Measurements from ENCODE around the gene UBE3D. TPM values are rescaled to one million over a fixed set of nuclear protein-coding genes. Genes with fewer than 3 reads are reported as not detected.

The UBE3D gene
- total and polyA plus RNA-seq, 2 of the 8 experiments (the other 6 are each of a cell fraction or from before 2014, with no cell fraction given), result 5.7 to 16.3 TPM

- Histone ChIP-seq H4K91ac (replicated peaks; ENCODE audit: insufficient read length, low read length) (no peak overlapping the region), H3K9ac (replicated peaks in 1 of 4; ENCODE audit: extremely low read depth in 1 of 4, low read depth in 3 of 4, low read length in 3 of 4) (no peak overlapping the region), H3K56ac (replicated peaks; ENCODE audit: insufficient read length, low read depth, low read length) (no peak overlapping the region), H3K36me3 (ENCODE audit: control insufficient read depth in 2 of 4, insufficient read depth in 4 of 4, low read length in 3 of 4) (no peaks in the 10 kb centered on the region; a peak in 1 of 8 replicates), H3K18ac (ENCODE audit: extremely low read depth, low read length) (no peak overlapping the region), H3K79me1 (ENCODE audit: low read depth, low read length) (no peaks in the 10 kb centered on the region; the same call in 1 of the 2 replicates), H3K79me2 (ENCODE audit: control insufficient read depth in 1 of 2, insufficient read depth in 2 of 2, low read length in 2 of 2) (peaks cover 0 to 6% of the 10 kb centered on the region in 2 experiments; a peak in 1 of 4 replicates), H3K4me3 (ENCODE audit: extremely low read depth in 1 of 4, insufficient read depth in 2 of 4, low read depth in 3 of 4, low read length in 4 of 4) (no peak overlapping the region), H3K9me3 (ENCODE audit: insufficient read depth in 2 of 2, low read depth in 1 of 2, low read length in 1 of 2) (no peaks in the 10 kb centered on the region), H2BK5ac (ENCODE audit: low read depth, low read length) (no peak overlapping the region), H2BK20ac (ENCODE audit: low read length) (no peak overlapping the region), H4K8ac (ENCODE audit: extremely low read depth, insufficient read depth, low read length) (no peak overlapping the region), H2AK5ac (ENCODE audit: low read depth, low read length) (no peak overlapping the region), H2BK120ac (replicated peaks; ENCODE audit: low read depth, low read length) (no peak overlapping the region), H2AFZ (ENCODE audit: low read length) (no peak overlapping the region), H3K4me2 (ENCODE audit: insufficient read depth in 1 of 2, low read depth in 2 of 2, low read length in 2 of 2) (no peak overlapping the region), H4K20me1 (replicated peaks in 1 of 2; ENCODE audit: control insufficient read depth in 1 of 2, insufficient read depth in 2 of 2, low read length in 2 of 2) (peaks cover 0 to 3% of the 10 kb centered on the region in 2 experiments), H2BK12ac (ENCODE audit: low read depth, low read length) (no peak overlapping the region), H3K23ac (ENCODE audit: insufficient read length) (no peak overlapping the region), H2BK15ac (ENCODE audit: low read length) (no peak overlapping the region), H3K27ac (ENCODE audit: low read depth, low read length) (no peak overlapping the region), H3K14ac (ENCODE audit: insufficient read length) (no peak overlapping the region), H3K4me1 (replicated peaks in 1 of 4; ENCODE audit: control insufficient read depth in 3 of 4, insufficient read depth in 4 of 4, low read length in 3 of 4) (peaks cover 0 to 6% (median 1%) of the 10 kb centered on the region in 4 experiments; a peak in 3 of 7 replicates), H4K5ac (ENCODE audit: insufficient read length, low read depth, low read length) (no peak overlapping the region), H3K27me3 (replicated peaks in 1 of 4; ENCODE audit: control insufficient read depth in 3 of 4, extremely low read depth in 1 of 4, insufficient read depth in 3 of 4, low read length in 3 of 4) (no peaks in the 10 kb centered on the region), H3K4ac (replicated peaks; ENCODE audit: insufficient read length, low read depth, low read length) (no peak overlapping the region), H3K23me2 (ENCODE audit: low read depth, low read length) (no peaks in the 10 kb centered on the region)
- CTCF ChIA-PET (ENCODE audit: partially characterized antibody), result interaction anchor here (1.1 kb wide), 1 partner anchor 13 kb away, joined by 3 read pairs; no protein-coding TSS in a partner anchor
- FAIRE-seq (no peak), DNase-seq (ENCODE audit: low read depth in 1 of 2, low spot score in 2 of 2) (no peak)
- TF ChIP-seq, protein P1, sequence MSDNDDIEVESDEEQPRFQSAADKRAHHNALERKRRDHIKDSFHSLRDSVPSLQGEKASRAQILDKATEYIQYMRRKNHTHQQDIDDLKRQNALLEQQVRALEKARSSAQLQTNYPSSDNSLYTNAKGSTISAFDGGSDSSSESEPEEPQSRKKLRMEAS (IDR thresholded peaks at IDR 0.05), result no peak
- TF ChIP-seq ASH2L (IDR thresholded peaks at IDR 0.05; ENCODE audit: low read length) (no peak), NRF1 (IDR thresholded peaks at IDR 0.05; ENCODE audit: low read depth, low read length) (no peak), POLR2A (IDR thresholded peaks at IDR 0.05; ENCODE audit: control extremely low read depth in 1 of 2, low read depth in 2 of 2, low read length in 2 of 2) (no peak), PHF8 (conservative IDR thresholded peaks at IDR 0.05; ENCODE audit: low read depth, low read length) (no peak), GABPA (IDR thresholded peaks at IDR 0.05; ENCODE audit: borderline replicate concordance, insufficient read depth, low read length) (no peak), RFX5 (IDR thresholded peaks at IDR 0.05; ENCODE audit: borderline replicate concordance, low read depth, low read length) (no peak), CHD1 (IDR thresholded peaks at IDR 0.05; ENCODE audit: low read depth, low read length) (no peak)
- POLR2A ChIA-PET (ENCODE audit: partially characterized antibody), result no interaction called here
- 92% methylated on average over 6 of the region's 6 CpGs; no CpG with 5 or more reads in 1 of the 2 experiments for WGBS, 2 experiments (ENCODE audit: extremely low coverage in 1 of 2, insufficient coverage in 1 of 2, insufficient read length in 1 of 2, insufficient replicate concordance in 2 of 2, low coverage in 1 of 2, low lambda C conversion rate in 2 of 2, missing lambda C conversion rate in 1 of 2)
Observed at GRCh38 chr6:83044091-83044768, 21.4 kb downstream of the UBE3D start.

Measured in H1 (cell line).